ENCODE measurements around the gene PRKCE.

The PRKCE gene

DNA sequence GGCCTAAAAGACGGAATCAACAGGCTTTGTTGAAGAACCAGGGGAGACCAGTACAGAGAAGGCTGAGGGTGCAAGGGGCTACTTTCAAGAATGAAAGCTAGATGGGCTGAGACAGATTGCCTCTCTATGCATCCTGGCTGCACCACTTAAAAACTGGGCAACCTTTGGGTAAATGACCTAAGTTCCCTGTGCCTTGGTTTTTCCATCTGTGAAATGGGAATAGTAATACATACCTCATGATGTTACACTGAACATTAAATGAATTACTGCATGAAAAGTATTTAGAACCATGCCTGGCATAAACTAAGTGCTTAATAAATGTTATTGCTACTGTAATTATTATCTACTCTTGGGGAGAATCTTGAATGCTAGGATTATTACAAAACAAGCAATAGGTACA, 106.5 kb downstream of the PRKCE start:
- Histone ChIP-seq H3K9ac (ENCODE audit: low read length) (no peak overlapping the region), H3K4me3 (ENCODE audit: low read length) (no peak overlapping the region), H3K36me3 (ENCODE audit: control insufficient read depth, insufficient read depth, low read length) (no peaks in the 10 kb centered on the region), H3K4me1 (ENCODE audit: control insufficient read depth, insufficient read depth, low read length) (peaks cover 13% of the 10 kb centered on the region), H3K27me3 (ENCODE audit: control insufficient read depth, insufficient read depth, low read length) (no peaks in the 10 kb centered on the region), H3K9me3 (ENCODE audit: control insufficient read depth, low read length) (no peaks in the 10 kb centered on the region)

DNA sequence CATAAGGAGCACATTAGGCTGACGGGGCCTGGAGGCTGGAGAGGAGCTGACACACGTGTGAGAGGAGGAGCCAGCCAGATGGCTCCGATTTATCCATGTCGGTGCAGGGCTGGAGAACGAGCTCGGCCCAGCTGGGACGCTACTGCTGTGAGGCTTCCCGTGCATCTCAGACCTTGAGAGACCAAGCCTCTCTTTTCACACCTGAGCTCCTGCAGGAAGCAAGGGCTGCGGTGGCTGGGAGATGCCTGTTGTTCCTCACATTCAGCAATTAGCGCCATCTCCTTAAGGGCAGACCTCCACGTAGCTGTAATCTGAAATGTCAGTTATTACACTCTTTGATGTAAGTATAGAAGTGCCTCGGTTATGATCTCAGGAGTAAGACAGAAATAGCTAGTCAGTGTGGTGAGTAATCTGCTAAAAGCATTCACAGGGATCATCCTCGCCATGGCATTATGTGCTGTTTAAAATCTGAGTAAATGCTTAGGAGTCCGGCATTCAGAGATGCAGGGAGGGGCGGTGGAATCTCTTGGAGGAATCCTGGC, 107.9 kb downstream of the PRKCE start:
- no peaks in the 10 kb centered on the region for H3K36me3 ChIP-seq (ENCODE audit: control insufficient read depth, insufficient read depth, low read length)
- no peaks in the 10 kb centered on the region for H3K27me3 ChIP-seq (ENCODE audit: control insufficient read depth, insufficient read depth, low read length)
- peaks cover 1% of the 10 kb centered on the region for H3K4me1 ChIP-seq (ENCODE audit: control insufficient read depth, insufficient read depth, low read length)
- no peaks in the 10 kb centered on the region for H3K9me3 ChIP-seq (ENCODE audit: control insufficient read depth, low read length)
- H3K4me3 ChIP-seq (ENCODE audit: low read length), result no peak overlapping the region
- no peak overlapping the region for H3K9ac ChIP-seq (ENCODE audit: low read length)

DNA sequence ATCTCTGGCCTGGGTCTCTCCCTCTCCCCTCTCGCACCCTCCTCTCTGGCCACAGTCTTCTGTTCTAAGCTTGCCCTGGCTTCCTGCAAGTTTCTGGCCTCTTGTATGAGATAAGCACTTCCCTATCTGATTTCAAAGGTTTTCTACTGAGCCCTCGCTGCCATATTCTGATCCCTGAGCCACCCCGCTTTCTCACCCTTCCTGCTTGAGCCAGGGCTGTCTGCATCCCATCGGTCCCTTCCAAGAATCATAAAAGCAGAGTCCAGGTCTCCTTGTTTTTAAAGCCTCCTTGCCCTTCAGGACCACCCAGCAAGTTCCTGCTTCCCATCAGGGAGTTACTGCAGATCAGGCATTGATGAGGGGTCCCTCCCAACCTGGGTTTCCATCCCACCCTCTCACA, 110.2 kb downstream of the PRKCE start:
- Histone ChIP-seq H3K4me1 (ENCODE audit: control insufficient read depth, insufficient read depth, low read length) (peaks cover 9% of the 10 kb centered on the region), H3K4me3 (ENCODE audit: low read length) (no peak overlapping the region), H3K9ac (ENCODE audit: low read length) (no peak overlapping the region), H3K36me3 (ENCODE audit: control insufficient read depth, insufficient read depth, low read length) (no peaks in the 10 kb centered on the region), H3K27me3 (ENCODE audit: control insufficient read depth, insufficient read depth, low read length) (no peaks in the 10 kb centered on the region), H3K9me3 (ENCODE audit: control insufficient read depth, low read length) (no peaks in the 10 kb centered on the region)

DNA sequence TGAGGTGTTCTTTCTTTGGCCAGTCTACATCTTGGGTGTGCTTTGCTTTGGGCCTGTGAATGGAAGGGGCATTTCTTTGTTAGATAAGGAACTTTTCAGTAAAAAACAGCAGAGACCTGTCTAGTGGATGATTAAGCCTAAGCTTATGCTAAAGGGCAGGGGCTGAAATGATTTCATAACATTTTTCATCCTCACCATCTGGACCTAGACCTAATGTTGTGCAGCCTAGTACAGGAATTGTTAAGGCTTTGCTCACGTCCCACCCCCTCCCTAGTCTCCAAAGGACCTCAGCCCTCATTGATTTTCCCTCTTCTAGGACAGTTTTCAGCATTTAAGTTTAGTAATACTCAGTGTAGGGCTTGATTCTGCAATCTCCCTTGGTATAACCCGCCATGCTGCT, 111.8 kb downstream of the PRKCE start:
- Histone ChIP-seq H3K4me1 (ENCODE audit: control insufficient read depth, insufficient read depth, low read length) (peaks cover 9% of the 10 kb centered on the region), H3K27me3 (ENCODE audit: control insufficient read depth, insufficient read depth, low read length) (no peaks in the 10 kb centered on the region), H3K9ac (ENCODE audit: low read length) (no peak overlapping the region), H3K4me3 (ENCODE audit: low read length) (no peak overlapping the region), H3K9me3 (ENCODE audit: control insufficient read depth, low read length) (no peaks in the 10 kb centered on the region), H3K36me3 (ENCODE audit: control insufficient read depth, insufficient read depth, low read length) (no peaks in the 10 kb centered on the region)

DNA sequence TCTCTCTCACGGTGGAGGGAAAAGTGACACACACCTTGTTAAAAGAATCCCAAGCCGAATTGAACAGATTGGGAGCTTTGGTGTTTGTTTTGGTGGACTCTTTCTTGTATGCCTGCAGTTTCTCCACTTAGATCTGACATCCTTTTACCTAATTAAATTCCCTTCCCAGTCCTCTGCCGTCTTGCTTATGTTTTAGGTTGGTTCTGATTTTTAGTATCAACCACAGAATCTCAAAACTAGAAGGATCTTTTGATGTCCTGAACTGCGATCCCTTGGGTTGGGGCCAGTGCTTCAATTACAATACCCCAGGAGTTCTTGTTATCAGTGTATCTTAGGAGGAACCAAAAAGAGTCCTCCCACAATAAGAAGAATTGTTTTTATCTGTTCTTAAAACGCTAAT, 112.3 kb downstream of the PRKCE start:
- no peaks in the 10 kb centered on the region for H3K9me3 ChIP-seq (ENCODE audit: control insufficient read depth, low read length)
- no peak overlapping the region for H3K9ac ChIP-seq (ENCODE audit: low read length)
- peaks cover 9% of the 10 kb centered on the region for H3K4me1 ChIP-seq (ENCODE audit: control insufficient read depth, insufficient read depth, low read length)
- H3K27me3 ChIP-seq (ENCODE audit: control insufficient read depth, insufficient read depth, low read length), result no peaks in the 10 kb centered on the region
- H3K36me3 ChIP-seq (ENCODE audit: control insufficient read depth, insufficient read depth, low read length), result no peaks in the 10 kb centered on the region
- H3K4me3 ChIP-seq (ENCODE audit: low read length), result no peak overlapping the region

DNA sequence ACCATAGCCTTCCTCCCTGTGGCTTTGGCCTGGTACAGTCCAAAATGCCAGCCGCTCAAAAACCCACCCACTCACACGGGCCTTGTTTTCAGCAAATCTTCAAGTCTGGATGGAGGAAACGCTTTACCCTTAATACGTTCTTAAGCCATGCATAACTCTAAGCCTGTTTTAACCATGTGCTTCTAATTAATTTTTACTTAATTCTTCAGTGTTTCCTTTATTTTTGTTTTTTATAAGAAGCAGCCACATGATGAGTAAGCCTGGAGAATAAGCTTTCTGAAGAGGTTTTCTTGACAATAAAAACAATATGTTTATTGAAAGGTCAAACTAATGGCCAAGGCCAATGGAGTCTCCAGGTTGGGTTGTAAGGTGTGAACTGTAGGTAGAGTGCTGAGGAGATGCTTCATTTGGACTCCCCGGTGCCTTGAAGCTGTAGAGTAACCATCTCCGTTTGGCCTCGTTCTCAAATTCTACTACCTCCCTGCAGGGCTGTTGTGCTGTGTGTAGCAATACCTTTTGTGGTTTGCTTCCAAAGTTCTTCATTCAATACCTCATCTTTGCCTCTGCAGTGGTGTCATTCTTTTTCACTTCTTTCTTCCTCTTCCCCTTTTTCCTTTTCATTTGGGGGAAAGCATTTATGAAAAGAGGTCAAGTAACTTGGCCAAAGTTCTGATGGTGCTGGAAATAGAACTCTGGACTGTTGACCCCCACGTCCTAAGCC, 113.7 kb downstream of the PRKCE start:
- H3K4me3 ChIP-seq (ENCODE audit: low read length), result no peak overlapping the region
- H3K4me1 ChIP-seq (ENCODE audit: control insufficient read depth, insufficient read depth, low read length), result peaks cover 9% of the 10 kb centered on the region
- no peaks in the 10 kb centered on the region for H3K9me3 ChIP-seq (ENCODE audit: control insufficient read depth, low read length)
- no peak overlapping the region for H3K9ac ChIP-seq (ENCODE audit: low read length)
- H3K27me3 ChIP-seq (ENCODE audit: control insufficient read depth, insufficient read depth, low read length), result no peaks in the 10 kb centered on the region
- no peaks in the 10 kb centered on the region for H3K36me3 ChIP-seq (ENCODE audit: control insufficient read depth, insufficient read depth, low read length)

DNA sequence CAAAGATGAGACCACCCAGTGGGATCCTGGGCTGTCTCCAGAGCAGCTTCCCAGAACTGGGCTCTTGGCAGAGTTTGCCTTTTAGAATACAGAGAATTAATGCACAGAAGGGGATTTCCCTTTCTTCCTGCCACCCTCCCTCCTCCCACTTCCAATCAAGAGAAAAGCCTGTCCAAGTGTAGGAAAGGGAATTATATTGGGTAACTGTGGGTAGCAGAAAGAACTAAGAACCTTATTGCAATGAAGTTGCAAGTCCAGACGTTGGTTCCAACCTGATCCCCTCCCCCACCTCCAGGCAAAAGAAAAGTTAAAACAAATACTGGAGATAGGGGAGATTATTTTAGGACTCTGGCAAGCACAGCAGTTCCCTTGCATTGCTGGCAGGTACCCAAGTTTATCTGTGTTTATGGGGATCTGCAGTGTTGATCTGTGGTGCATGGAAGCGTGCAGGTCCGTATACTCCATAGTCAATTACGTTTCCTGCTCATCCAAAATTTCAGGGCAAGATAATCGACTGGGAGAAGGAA, 114.3 kb downstream of the PRKCE start:
- H3K27me3 ChIP-seq (ENCODE audit: control insufficient read depth, insufficient read depth, low read length), result no peaks in the 10 kb centered on the region

DNA sequence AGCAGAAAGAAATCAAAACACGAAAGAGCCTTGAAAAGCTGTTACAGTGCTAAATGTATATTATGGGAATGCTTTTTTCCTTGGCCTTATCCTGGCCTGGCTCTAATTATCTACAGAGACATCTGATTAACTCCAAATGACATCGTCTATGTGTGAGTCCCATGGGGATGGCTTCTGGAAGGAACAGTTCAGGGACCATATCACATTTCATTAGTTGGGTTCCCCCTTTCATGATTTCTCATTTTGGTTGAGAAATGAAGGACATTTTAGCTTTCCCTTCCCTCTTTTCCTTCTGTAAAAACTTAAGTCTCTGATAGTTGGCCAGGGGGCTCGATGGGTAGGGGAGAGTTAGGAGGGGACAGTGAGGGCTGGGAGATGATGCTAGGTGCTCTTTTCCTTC, 116.7 kb downstream of the PRKCE start:
- Histone ChIP-seq H3K27me3 (ENCODE audit: control insufficient read depth, insufficient read depth, low read length) (no peaks in the 10 kb centered on the region), H3K4me1 (ENCODE audit: control insufficient read depth, insufficient read depth, low read length) (peaks cover 9% of the 10 kb centered on the region), H3K9me3 (ENCODE audit: control insufficient read depth, low read length) (no peaks in the 10 kb centered on the region), H3K9ac (ENCODE audit: low read length) (no peak overlapping the region), H3K36me3 (ENCODE audit: control insufficient read depth, insufficient read depth, low read length) (no peaks in the 10 kb centered on the region), H3K4me3 (ENCODE audit: low read length) (no peak overlapping the region)

More for the DNA sequence above, 114.3 kb downstream of the PRKCE start:
- Histone ChIP-seq H3K36me3 (ENCODE audit: control insufficient read depth, insufficient read depth, low read length) (no peaks in the 10 kb centered on the region), H3K9me3 (ENCODE audit: control insufficient read depth, low read length) (no peaks in the 10 kb centered on the region), H3K4me3 (ENCODE audit: low read length) (no peak overlapping the region), H3K9ac (ENCODE audit: low read length) (no peak overlapping the region), H3K4me1 (ENCODE audit: control insufficient read depth, insufficient read depth, low read length) (peaks cover 9% of the 10 kb centered on the region)

DNA sequence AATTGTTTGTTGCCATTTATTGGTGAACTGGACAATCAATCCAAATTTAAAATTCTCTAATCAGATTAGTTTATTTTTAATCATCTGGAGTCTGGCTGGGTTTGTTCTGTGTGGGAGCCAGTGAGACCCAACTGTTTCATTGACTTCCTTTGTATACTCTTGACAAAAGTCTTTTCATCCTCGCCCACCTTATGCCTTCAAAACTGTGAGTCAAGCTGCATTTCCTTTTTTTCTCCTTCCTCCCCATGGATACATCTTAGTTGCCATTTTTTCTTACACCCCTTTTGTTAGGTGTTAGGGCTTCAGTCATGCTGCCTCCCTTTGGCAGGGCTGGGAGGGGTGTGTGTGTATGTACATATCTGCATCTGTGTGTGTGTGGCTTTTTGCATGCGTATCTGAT, 117.6 kb downstream of the PRKCE start:
- no peak overlapping the region for H3K4me3 ChIP-seq (ENCODE audit: low read length)
- H3K9me3 ChIP-seq (ENCODE audit: control insufficient read depth, low read length), result no peaks in the 10 kb centered on the region
- H3K4me1 ChIP-seq (ENCODE audit: control insufficient read depth, insufficient read depth, low read length), result peaks cover 9% of the 10 kb centered on the region

DNA sequence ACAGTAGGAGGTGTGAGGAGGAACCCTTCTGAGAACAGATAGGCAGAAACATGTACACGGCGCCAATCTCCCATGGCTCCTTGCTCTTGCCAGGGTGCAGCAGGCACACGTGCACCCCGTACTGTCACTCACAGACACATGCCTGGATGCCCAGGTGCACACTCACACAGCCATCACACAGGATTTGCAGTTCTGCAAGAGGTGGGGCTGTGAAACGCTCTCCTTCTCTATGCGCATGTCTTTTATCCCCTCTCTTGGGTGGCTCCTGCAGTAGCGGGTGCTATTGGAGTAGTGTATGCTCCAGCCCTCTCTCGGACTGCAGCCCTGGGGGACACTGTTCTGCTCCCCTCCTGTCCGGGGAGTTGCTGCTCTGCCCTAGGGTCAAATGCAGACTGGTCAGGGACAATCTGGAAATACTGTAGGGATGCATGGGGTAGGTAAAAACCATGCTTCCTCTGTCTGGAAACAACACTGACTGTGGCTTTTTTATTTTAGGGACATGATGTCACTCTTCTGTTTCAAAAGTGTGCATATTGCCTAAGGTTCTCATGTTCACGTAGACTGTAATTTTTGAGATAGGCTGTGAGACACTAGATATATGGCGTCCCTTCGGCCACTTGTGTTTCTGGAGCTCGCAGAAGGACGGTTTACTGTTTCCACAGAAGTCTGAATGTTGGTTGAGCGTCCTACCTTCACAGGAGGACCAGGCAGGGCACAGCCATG, 118.5 kb downstream of the PRKCE start:
- H3K27me3 ChIP-seq (ENCODE audit: control insufficient read depth, insufficient read depth, low read length), result no peaks in the 10 kb centered on the region
- peaks cover 9% of the 10 kb centered on the region for H3K4me1 ChIP-seq (ENCODE audit: control insufficient read depth, insufficient read depth, low read length)
- H3K4me3 ChIP-seq (ENCODE audit: low read length), result no peak overlapping the region
- no peaks in the 10 kb centered on the region for H3K9me3 ChIP-seq (ENCODE audit: control insufficient read depth, low read length)
- H3K9ac ChIP-seq (ENCODE audit: low read length), result no peak overlapping the region
- no peaks in the 10 kb centered on the region for H3K36me3 ChIP-seq (ENCODE audit: control insufficient read depth, insufficient read depth, low read length)

More for the DNA sequence above, 117.6 kb downstream of the PRKCE start:
- Histone ChIP-seq H3K27me3 (ENCODE audit: control insufficient read depth, insufficient read depth, low read length) (no peaks in the 10 kb centered on the region), H3K9ac (ENCODE audit: low read length) (no peak overlapping the region), H3K36me3 (ENCODE audit: control insufficient read depth, insufficient read depth, low read length) (no peaks in the 10 kb centered on the region)

DNA sequence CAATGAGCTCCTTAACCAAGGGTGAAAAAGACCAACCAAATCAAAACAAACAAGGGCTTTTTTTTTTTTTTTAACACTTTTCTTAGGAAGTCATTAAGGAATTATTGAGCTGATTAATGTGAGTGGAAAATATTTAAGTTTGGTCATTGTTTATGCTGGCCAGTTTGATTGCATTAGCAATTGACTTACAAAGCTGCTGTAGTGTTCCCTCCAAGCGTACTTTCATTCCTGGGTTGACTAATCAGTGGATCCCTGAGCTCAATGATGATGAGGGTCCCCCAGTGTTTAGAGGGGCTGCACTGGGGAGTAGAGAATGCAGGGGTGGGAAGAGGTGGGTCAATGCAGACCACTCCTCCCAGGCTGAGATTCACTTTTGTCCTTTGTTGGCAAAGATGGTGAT, 119.3 kb downstream of the PRKCE start:
- Histone ChIP-seq H3K36me3 (ENCODE audit: control insufficient read depth, insufficient read depth, low read length) (no peaks in the 10 kb centered on the region), H3K4me1 (ENCODE audit: control insufficient read depth, insufficient read depth, low read length) (peaks cover 5% of the 10 kb centered on the region), H3K27me3 (ENCODE audit: control insufficient read depth, insufficient read depth, low read length) (no peaks in the 10 kb centered on the region), H3K9me3 (ENCODE audit: control insufficient read depth, low read length) (no peaks in the 10 kb centered on the region), H3K9ac (ENCODE audit: low read length) (no peak overlapping the region), H3K4me3 (ENCODE audit: low read length) (no peak overlapping the region)

DNA sequence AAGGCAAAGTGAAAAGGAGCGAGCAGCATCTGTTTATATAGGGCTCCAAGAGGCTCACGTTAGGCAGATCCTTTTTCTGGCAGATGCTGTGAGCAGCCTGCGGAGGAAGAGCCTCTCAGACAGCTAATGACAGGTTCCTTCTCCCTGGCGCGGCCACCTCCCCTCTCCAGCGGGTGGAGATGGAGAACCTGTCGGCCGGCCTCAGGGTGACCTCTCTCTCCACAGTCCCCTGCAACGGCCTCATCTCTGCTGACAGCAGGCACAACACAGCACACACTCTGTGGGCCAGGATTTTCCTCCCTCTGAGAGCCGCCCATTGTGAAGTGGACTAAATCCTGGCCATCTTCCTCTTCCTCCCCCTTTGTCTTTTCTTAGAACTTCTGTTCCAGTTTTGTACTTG, 119.8 kb downstream of the PRKCE start:
- H3K36me3 ChIP-seq (ENCODE audit: control insufficient read depth, insufficient read depth, low read length), result no peaks in the 10 kb centered on the region

More for the DNA sequence above, 119.8 kb downstream of the PRKCE start:
- Histone ChIP-seq H3K9ac (ENCODE audit: low read length) (no peak overlapping the region), H3K4me3 (ENCODE audit: low read length) (no peak overlapping the region), H3K9me3 (ENCODE audit: control insufficient read depth, low read length) (no peaks in the 10 kb centered on the region), H3K4me1 (ENCODE audit: control insufficient read depth, insufficient read depth, low read length) (peaks cover under 1% of the 10 kb centered on the region), H3K27me3 (ENCODE audit: control insufficient read depth, insufficient read depth, low read length) (no peaks in the 10 kb centered on the region)
